Osteocyte (in vitro differentiated cells): ENCODE measurements around the gene COMTD1. TPM values are rescaled to one million over a fixed set of nuclear protein-coding genes. Genes with fewer than 3 reads are reported as not detected.

Experiments used
- DNase-seq: peaks from one replicate; pipeline ENCODE4 v3.0.0; 2021; ENCODE audit warnings: mixed read lengths; ENCODE audit not compliant: unreplicated experiment; ENCODE audit errors: extremely low spot score
- H3K27ac Mint-ChIP-seq: one replicate; pipeline ENCODE4 v1.8.0; 2021; ENCODE audit warnings: mild to moderate bottlenecking, mixed read lengths; ENCODE audit not compliant: unreplicated experiment
- H3K27me3 Mint-ChIP-seq: one replicate; pipeline ENCODE4 v1.8.0; 2021; ENCODE audit warnings: mixed read lengths; ENCODE audit not compliant: unreplicated experiment
- H3K36me3 Mint-ChIP-seq: one replicate; pipeline ENCODE4 v1.8.0; 2021; ENCODE audit warnings: mixed read lengths; ENCODE audit not compliant: unreplicated experiment
- H3K4me1 Mint-ChIP-seq: one replicate; pipeline ENCODE4 v1.8.0; 2021; ENCODE audit warnings: mixed read lengths; ENCODE audit not compliant: unreplicated experiment
- H3K4me3 Mint-ChIP-seq: one replicate; pipeline ENCODE4 v1.8.0; 2021; ENCODE audit warnings: mild to moderate bottlenecking, moderate library complexity, mixed read lengths; ENCODE audit not compliant: unreplicated experiment
- H3K9me3 Mint-ChIP-seq: one replicate; pipeline ENCODE4 v1.8.0; 2021; ENCODE audit warnings: mixed read lengths; ENCODE audit not compliant: unreplicated experiment
- CTCF ChIP-seq: fragments of 200-600 bp; sonication (generic); IDR thresholded peaks from 2 replicates; pipeline ENCODE4 v1.5.0; 2021; ENCODE audit warnings: antibody characterized with exemption, mild to moderate bottlenecking, moderate library complexity
- total RNA-seq: library from RNA; stranded (reverse); gene quantifications from 2 replicates; pipeline ENCODE4 v1.2.1, GENCODE V29; 2021

COMTD1 gene
- total RNA-seq, 1 donor from 2014 or later = 12.9 TPM

GRCh38 chr10:75245354-75246250, 9.8 kb upstream of the COMTD1 start:
- Mint-ChIP-seq H3K4me3 (no peak overlapping the region), H3K36me3 (no peaks in the 10 kb centered on the region), H3K4me1 (peaks cover 3% of the 10 kb centered on the region), H3K27me3 (no peaks in the 10 kb centered on the region), H3K27ac (no peak overlapping the region), H3K9me3 (no peaks in the 10 kb centered on the region)
- TF ChIP-seq CTCF = no peak
- no peak for DNase-seq

GRCh38 chr10:75244487-75245353, 9.0 kb upstream of the COMTD1 start:
- TF ChIP-seq CTCF = no peak
- H3K27me3 Mint-ChIP-seq = no peaks in the 10 kb centered on the region
- no peak overlapping the region for H3K27ac Mint-ChIP-seq
- no peaks in the 10 kb centered on the region for H3K9me3 Mint-ChIP-seq
- DNase-seq = no peak
- peaks cover 3% of the 10 kb centered on the region for H3K4me1 Mint-ChIP-seq
- H3K4me3 Mint-ChIP-seq = no peak overlapping the region
- no peaks in the 10 kb centered on the region for H3K36me3 Mint-ChIP-seq

GRCh38 chr10:75243426-75243825, 7.7 kb upstream of the COMTD1 start:
- TF ChIP-seq CTCF = no peak
- H3K9me3 Mint-ChIP-seq = no peaks in the 10 kb centered on the region
- H3K36me3 Mint-ChIP-seq = no peaks in the 10 kb centered on the region
- no peak overlapping the region for H3K4me3 Mint-ChIP-seq
- no peak overlapping the region for H3K27ac Mint-ChIP-seq
- peaks cover 3% of the 10 kb centered on the region for H3K4me1 Mint-ChIP-seq
- H3K27me3 Mint-ChIP-seq = no peaks in the 10 kb centered on the region
- no peak for DNase-seq

- H3K27ac Mint-ChIP-seq = no peak overlapping the region
- H3K4me3 Mint-ChIP-seq = no peak overlapping the region
- no peaks in the 10 kb centered on the region for H3K9me3 Mint-ChIP-seq
- no peaks in the 10 kb centered on the region for H3K27me3 Mint-ChIP-seq
- peaks cover 5% of the 10 kb centered on the region for H3K4me1 Mint-ChIP-seq
- no peak for TF ChIP-seq CTCF
- no peak for DNase-seq
- no peaks in the 10 kb centered on the region for H3K36me3 Mint-ChIP-seq
Observed at GRCh38 chr10:75240329-75241076, 4.7 kb upstream of the COMTD1 start.
